HG02623 (cell line): Measurements from ENCODE around the gene TEKT1.
"Not testable (repeated sequence)": the region's sequence is repeated elsewhere in the genome, so short reads cannot be mapped to it uniquely, and the experiment has no call there.

Experiments
- ATAC-seq: cut with Tn5 transposase; IDR thresholded peaks from one replicate; pipeline ENCODE4 v1.9.1; 2021; ENCODE audit warnings: moderate library complexity; ENCODE audit not compliant: unreplicated experiment

TEKT1 gene

GRCh38 chr17:6831661-6832263 lies at the start of gene TEKT1:
TSS of gene TEKT1 (minus strand) at chr17:6831729. CDS start at chr17:6830376, 1,353 bp downstream.
- ATAC-seq: no peak

- ATAC-seq: not testable (repeated sequence)
Observed at GRCh38 chr17:6879221-6879975, 47.9 kb upstream of the TEKT1 start.

DNA sequence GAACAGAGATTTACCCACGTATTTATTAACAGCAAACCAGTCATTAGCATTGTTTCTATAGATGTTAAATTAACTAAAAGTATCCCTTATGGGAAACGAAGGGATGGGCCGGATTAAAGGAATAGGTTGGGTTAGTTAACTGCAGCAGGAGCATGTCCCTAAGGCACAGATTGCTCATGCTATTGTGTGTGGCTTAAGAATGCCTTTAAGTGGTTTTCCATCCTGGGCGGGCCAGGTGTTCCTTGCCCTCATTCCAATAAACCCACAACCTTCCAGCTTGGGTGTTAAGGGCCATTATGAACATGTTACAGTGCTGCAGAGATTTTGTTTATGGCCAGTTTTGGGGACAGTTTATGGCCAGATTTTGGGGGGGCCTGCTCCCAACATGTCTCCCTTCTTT lies 43.7 kb upstream of the TEKT1 start:
- ATAC-seq: not testable (repeated sequence)

GRCh38 chr17:6872936-6873335 lies 41.4 kb upstream of the TEKT1 start:
- no peak for ATAC-seq

GRCh38 chr17:6870841-6871240 lies 39.3 kb upstream of the TEKT1 start:
- no peak for ATAC-seq

DNA sequence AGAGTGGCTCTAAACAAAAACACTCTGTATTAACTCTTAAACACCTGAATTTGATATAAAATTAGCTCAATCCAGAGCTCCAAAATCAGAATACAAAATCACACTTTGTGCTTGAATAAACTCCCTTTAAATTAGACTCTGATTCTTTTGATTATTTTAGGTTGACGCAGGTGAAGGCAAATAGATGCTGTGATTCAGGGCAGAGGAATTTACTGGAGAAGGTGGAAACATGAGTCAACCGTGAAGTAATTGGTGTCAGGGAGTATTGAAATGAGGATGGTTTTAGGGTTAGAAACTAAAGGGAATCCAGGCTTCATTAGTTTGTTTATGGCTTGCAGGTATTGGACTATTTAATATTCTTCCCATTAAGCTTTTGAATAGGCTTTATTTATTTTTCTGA lies 37.1 kb upstream of the TEKT1 start:
- no peak for ATAC-seq

GRCh38 chr17:6867849-6868248 lies 36.3 kb upstream of the TEKT1 start:
- no peak for ATAC-seq

GRCh38 chr17:6862825-6863224 lies 31.3 kb upstream of the TEKT1 start:
- no peak for ATAC-seq

DNA sequence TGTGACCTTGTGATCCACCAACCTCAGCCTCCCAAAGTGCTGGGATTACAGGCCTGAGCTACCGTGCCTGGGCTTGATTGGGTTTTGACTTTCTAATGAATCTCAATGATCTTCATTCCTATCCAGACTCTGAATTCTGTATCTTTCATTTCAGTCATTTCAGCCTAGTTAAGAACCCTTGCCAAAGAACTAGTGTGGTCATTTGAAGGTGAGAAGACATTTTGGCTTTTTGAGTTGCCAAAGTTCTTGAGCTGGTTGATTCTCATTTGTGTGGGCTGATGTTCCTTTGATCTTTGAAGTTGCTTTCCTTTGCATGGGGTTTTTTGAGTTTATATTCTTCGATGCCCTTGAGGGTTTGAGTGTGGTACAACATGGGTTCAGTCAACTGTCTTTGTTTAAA lies 30.6 kb upstream of the TEKT1 start:
- ATAC-seq: no peak

GRCh38 chr17:6857904-6858303 lies 26.4 kb upstream of the TEKT1 start:
- no peak for ATAC-seq

- ATAC-seq: no peak
Observed at GRCh38 chr17:6857336-6857735, 25.8 kb upstream of the TEKT1 start.

DNA sequence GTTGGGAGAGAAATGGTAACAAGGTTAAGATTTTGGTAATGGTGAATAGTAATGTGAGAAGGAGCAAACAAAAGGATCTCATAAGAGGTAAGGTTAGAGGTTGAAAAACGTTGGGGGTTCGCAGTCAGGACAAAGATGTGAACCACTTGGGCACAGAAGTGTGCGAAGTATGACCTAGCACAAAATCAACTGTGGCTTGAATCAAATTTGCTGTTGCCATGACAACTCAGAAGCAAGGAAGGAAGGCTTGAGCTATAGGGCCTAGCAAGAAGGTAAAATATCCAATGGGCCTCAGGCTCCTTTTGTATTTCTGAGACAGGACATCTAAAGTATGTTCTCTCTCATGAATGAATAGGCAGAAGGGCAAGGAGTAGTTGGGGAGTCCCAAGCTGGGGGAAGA lies 24.5 kb upstream of the TEKT1 start:
- no peak for ATAC-seq

- ATAC-seq: no peak
Observed at GRCh38 chr17:6853764-6854442, 22.4 kb upstream of the TEKT1 start.

GRCh38 chr17:6848545-6849179 lies 17.1 kb upstream of the TEKT1 start:
- ATAC-seq: not testable (repeated sequence)

GRCh38 chr17:6846138-6846537 lies 14.6 kb upstream of the TEKT1 start:
- not testable (repeated sequence) for ATAC-seq

GRCh38 chr17:6844406-6844805 lies 12.9 kb upstream of the TEKT1 start:
- ATAC-seq: not testable (repeated sequence)

GRCh38 chr17:6843241-6843880 lies 11.8 kb upstream of the TEKT1 start:
- no peak for ATAC-seq

GRCh38 chr17:6841769-6842168 lies 10.2 kb upstream of the TEKT1 start:
- ATAC-seq: not testable (repeated sequence)

DNA sequence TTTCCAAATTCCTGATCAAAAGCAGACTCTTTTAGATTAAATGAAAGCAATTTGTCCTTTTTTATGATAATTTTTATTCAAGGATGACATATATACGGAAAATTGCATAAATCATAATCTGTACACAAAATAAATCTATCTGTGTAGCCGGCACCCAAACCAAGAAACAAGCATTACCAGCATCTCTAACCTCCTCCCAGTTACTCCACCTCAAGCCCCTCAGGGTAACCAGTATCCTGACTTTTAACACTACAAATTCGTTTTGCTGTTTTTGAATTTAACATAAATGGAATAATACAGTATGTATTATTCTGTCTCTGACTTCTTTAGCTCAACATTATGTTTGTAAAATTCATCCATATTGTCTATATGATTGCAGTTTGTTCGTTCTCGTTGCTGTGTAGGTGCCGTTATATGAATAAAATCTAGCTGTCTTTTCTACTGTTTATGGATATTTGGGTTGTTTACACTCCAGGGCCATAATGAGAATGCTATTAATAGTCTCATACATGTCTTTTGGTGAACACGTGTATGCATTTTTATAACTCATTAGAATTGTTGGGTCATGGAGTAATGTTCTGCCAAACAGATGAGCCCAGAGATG lies 1.0 kb downstream of the TEKT1 start:
- no peak for ATAC-seq

- ATAC-seq: no peak
Observed at GRCh38 chr17:6823011-6823442, 8.5 kb downstream of the TEKT1 start.

GRCh38 chr17:6818938-6819337 lies 12.6 kb downstream of the TEKT1 start:
- no peak for ATAC-seq
